HG03097 (cell line): ENCODE measurements around the gene SKI.

Experiments
- ATAC-seq: cut with Tn5 transposase; IDR thresholded peaks from one replicate; pipeline ENCODE4 v1.9.1; 2021; ENCODE audit not compliant: unreplicated experiment, low FRiP score

The SKI gene

GRCh38 chr1:2356911-2357845 is 129.1 kb downstream of the SKI start:
- no peak for ATAC-seq

- no peak for ATAC-seq
These were observed 130.0 kb downstream of the SKI start for GRCh38 chr1:2358072-2358471.

GRCh38 chr1:2358651-2359640 is 130.8 kb downstream of the SKI start:
- ATAC-seq, result no peak
